HEK293 (cell line): ENCODE results near the gene HECTD3.
"Not testable (repeated sequence)": the region's sequence is repeated elsewhere in the genome, so short reads cannot be mapped to it uniquely, and the experiment has no call there.

Experiments
- GFI1B ChIP-seq: fragments of 450-650 bp; formaldehyde crosslinking; IDR thresholded peaks from 2 replicates; pipeline ENCODE4 v1.5.1; 2016; ENCODE audit warnings: missing biosample characterization, missing genetic modification characterization
- KLF16 ChIP-seq: fragments of 450-650 bp; formaldehyde crosslinking; IDR thresholded peaks from 2 replicates; pipeline ENCODE4 v1.5.1; 2017; ENCODE audit warnings: missing biosample characterization, missing genetic modification characterization
- KLF7 ChIP-seq: fragments of 450-650 bp; formaldehyde crosslinking; IDR thresholded peaks from 2 replicates; pipeline ENCODE4 v1.5.1; 2016; ENCODE audit warnings: missing biosample characterization, missing genetic modification characterization, borderline replicate concordance
- RBAK ChIP-seq: fragments of 450-650 bp; formaldehyde crosslinking; IDR thresholded peaks from 2 replicates; pipeline ENCODE4 v1.5.1; 2016; ENCODE audit warnings: missing biosample characterization, missing genetic modification characterization
- SP7 ChIP-seq: fragments of 450-650 bp; formaldehyde crosslinking; IDR thresholded peaks from 2 replicates; pipeline ENCODE4 v1.5.1; 2016; ENCODE audit warnings: missing biosample characterization, missing genetic modification characterization
- TCF7L2 ChIP-seq: IDR thresholded peaks from 2 replicates; pipeline ENCODE4 v1.6.1; 2011; ENCODE audit warnings: low read depth, mild to moderate bottlenecking, inconsistent platforms, low read length, moderate library complexity, borderline replicate concordance
- ZBTB17 ChIP-seq: fragments of 450-650 bp; formaldehyde crosslinking; IDR thresholded peaks from 2 replicates; pipeline ENCODE4 v1.5.1; 2016; ENCODE audit warnings: missing biosample characterization, missing genetic modification characterization
- ZFP3 ChIP-seq: fragments of 450-650 bp; formaldehyde crosslinking; IDR thresholded peaks from 2 replicates; pipeline ENCODE4 v1.5.1; 2016; ENCODE audit warnings: low read depth, missing biosample characterization, missing genetic modification characterization
- ZNF184 ChIP-seq: fragments of 450-650 bp; IDR thresholded peaks from 2 replicates; pipeline ENCODE4 v1.5.1; 2018; ENCODE audit warnings: missing biosample characterization, mild to moderate bottlenecking, missing genetic modification characterization
- ZNF621 ChIP-seq: fragments of 450-650 bp; formaldehyde crosslinking; IDR thresholded peaks from 2 replicates; pipeline ENCODE4 v1.5.1; 2017; ENCODE audit warnings: missing biosample characterization, missing genetic modification characterization
- ZNF660 ChIP-seq: fragments of 450-650 bp; IDR thresholded peaks from 2 replicates; pipeline ENCODE4 v1.5.1; 2018; ENCODE audit warnings: missing biosample characterization, mild to moderate bottlenecking, missing genetic modification characterization
- TF ChIP-seq, protein P1 (sequence below): fragments of 450-650 bp; formaldehyde crosslinking; IDR thresholded peaks from 2 replicates; pipeline ENCODE4 v1.5.1; 2016; ENCODE audit warnings: missing biosample characterization, missing genetic modification characterization
- TF ChIP-seq, protein P2 (sequence below): fragments of 450-650 bp; formaldehyde crosslinking; IDR thresholded peaks from 2 replicates; pipeline ENCODE4 v1.5.1; 2016; ENCODE audit warnings: missing biosample characterization, missing genetic modification characterization
- TF ChIP-seq, protein P3 (sequence below): IDR thresholded peaks from 2 replicates; pipeline ENCODE4 v1.6.1; 2011; ENCODE audit warnings: mild to moderate bottlenecking, low read depth, low read length, borderline replicate concordance

- TF ChIP-seq ZBTB17 (tag by site-specific recombination); ZNF660 (tag by site-specific recombination); KLF7; TCF7L2; GFI1B (tag by site-specific recombination); RBAK; ZFP3 (tag by site-specific recombination); SP7; KLF16 (tag by site-specific recombination); ZNF621 (tag by site-specific recombination); ZNF184: not testable (repeated sequence)
- TF ChIP-seq, protein P1, sequence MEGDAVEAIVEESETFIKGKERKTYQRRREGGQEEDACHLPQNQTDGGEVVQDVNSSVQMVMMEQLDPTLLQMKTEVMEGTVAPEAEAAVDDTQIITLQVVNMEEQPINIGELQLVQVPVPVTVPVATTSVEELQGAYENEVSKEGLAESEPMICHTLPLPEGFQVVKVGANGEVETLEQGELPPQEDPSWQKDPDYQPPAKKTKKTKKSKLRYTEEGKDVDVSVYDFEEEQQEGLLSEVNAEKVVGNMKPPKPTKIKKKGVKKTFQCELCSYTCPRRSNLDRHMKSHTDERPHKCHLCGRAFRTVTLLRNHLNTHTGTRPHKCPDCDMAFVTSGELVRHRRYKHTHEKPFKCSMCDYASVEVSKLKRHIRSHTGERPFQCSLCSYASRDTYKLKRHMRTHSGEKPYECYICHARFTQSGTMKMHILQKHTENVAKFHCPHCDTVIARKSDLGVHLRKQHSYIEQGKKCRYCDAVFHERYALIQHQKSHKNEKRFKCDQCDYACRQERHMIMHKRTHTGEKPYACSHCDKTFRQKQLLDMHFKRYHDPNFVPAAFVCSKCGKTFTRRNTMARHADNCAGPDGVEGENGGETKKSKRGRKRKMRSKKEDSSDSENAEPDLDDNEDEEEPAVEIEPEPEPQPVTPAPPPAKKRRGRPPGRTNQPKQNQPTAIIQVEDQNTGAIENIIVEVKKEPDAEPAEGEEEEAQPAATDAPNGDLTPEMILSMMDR, result not testable (repeated sequence)
- TF ChIP-seq, protein P2, sequence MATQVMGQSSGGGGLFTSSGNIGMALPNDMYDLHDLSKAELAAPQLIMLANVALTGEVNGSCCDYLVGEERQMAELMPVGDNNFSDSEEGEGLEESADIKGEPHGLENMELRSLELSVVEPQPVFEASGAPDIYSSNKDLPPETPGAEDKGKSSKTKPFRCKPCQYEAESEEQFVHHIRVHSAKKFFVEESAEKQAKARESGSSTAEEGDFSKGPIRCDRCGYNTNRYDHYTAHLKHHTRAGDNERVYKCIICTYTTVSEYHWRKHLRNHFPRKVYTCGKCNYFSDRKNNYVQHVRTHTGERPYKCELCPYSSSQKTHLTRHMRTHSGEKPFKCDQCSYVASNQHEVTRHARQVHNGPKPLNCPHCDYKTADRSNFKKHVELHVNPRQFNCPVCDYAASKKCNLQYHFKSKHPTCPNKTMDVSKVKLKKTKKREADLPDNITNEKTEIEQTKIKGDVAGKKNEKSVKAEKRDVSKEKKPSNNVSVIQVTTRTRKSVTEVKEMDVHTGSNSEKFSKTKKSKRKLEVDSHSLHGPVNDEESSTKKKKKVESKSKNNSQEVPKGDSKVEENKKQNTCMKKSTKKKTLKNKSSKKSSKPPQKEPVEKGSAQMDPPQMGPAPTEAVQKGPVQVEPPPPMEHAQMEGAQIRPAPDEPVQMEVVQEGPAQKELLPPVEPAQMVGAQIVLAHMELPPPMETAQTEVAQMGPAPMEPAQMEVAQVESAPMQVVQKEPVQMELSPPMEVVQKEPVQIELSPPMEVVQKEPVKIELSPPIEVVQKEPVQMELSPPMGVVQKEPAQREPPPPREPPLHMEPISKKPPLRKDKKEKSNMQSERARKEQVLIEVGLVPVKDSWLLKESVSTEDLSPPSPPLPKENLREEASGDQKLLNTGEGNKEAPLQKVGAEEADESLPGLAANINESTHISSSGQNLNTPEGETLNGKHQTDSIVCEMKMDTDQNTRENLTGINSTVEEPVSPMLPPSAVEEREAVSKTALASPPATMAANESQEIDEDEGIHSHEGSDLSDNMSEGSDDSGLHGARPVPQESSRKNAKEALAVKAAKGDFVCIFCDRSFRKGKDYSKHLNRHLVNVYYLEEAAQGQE (tag by site-specific recombination), result not testable (repeated sequence)
- TF ChIP-seq, protein P3, sequence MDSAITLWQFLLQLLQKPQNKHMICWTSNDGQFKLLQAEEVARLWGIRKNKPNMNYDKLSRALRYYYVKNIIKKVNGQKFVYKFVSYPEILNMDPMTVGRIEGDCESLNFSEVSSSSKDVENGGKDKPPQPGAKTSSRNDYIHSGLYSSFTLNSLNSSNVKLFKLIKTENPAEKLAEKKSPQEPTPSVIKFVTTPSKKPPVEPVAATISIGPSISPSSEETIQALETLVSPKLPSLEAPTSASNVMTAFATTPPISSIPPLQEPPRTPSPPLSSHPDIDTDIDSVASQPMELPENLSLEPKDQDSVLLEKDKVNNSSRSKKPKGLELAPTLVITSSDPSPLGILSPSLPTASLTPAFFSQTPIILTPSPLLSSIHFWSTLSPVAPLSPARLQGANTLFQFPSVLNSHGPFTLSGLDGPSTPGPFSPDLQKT, result not testable (repeated sequence)
Measured at GRCh38 chr1:44977372-44977771, 33.8 kb downstream of the HECTD3 start.
